Testis (tissue), 2 donors: Measurements from ENCODE around the gene SKI.

Source experiments
- POLR2A ChIP-seq: fragments of 450-650 bp; IDR thresholded peaks from one replicate; pipeline ENCODE4 v1.6.1; 2017; ENCODE audit warnings: antibody characterized with exemption, mild to moderate bottlenecking, moderate library complexity
- TF ChIP-seq, protein P1 (sequence below), 3 experiments: fragments of 450-650 bp in 2 of 3; fragments of 200-600 bp in 1 of 3; sonication (generic) in 1 of 3; IDR thresholded peaks; one replicate each; pipeline ENCODE4 v1.5.1; 2016 to 2019; ENCODE audit warnings: antibody characterized with exemption in 3 of 3, mild to moderate bottlenecking in 2 of 3, moderate library complexity in 1 of 3

DNA sequence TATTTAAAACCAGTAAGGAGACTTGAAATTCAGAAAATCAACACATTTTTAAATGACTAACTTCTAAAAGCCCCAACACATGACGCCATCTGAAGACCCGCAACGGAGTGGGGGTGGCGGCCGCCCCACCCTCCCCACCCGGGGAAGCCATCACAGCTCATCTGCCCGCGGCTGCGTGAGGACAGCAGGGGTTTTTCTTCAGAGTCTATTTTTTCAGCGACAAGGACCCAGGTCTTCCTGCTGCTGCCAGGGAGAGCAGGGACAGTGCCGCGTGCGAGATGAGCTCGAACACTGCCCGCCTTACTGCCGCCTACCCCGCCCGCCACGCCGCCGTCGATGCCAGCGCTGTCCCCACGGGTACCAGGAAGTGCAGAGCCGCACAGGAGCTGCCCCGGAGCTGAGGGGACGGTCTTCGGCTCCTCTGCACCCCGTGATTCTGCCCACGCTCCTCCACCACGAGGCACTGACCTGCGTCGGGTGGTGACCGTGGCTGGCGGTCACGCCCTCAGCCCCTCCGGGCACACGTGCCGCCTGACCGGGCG lies 79.0 kb downstream of the SKI start:
- TF ChIP-seq, protein P1, sequence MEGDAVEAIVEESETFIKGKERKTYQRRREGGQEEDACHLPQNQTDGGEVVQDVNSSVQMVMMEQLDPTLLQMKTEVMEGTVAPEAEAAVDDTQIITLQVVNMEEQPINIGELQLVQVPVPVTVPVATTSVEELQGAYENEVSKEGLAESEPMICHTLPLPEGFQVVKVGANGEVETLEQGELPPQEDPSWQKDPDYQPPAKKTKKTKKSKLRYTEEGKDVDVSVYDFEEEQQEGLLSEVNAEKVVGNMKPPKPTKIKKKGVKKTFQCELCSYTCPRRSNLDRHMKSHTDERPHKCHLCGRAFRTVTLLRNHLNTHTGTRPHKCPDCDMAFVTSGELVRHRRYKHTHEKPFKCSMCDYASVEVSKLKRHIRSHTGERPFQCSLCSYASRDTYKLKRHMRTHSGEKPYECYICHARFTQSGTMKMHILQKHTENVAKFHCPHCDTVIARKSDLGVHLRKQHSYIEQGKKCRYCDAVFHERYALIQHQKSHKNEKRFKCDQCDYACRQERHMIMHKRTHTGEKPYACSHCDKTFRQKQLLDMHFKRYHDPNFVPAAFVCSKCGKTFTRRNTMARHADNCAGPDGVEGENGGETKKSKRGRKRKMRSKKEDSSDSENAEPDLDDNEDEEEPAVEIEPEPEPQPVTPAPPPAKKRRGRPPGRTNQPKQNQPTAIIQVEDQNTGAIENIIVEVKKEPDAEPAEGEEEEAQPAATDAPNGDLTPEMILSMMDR (IDR thresholded peaks at IDR 0.05): no peak
- no peak for TF ChIP-seq POLR2A
